ENCODE measurements around the gene SLC6A1. TPM values are rescaled to one million over a fixed set of nuclear protein-coding genes. Genes with fewer than 3 reads are reported as not detected.

The SLC6A1 gene
- total RNA-seq, 6 experiments from 2014 or later = 14.5 to 70.1 (median 37.3) TPM

DNA sequence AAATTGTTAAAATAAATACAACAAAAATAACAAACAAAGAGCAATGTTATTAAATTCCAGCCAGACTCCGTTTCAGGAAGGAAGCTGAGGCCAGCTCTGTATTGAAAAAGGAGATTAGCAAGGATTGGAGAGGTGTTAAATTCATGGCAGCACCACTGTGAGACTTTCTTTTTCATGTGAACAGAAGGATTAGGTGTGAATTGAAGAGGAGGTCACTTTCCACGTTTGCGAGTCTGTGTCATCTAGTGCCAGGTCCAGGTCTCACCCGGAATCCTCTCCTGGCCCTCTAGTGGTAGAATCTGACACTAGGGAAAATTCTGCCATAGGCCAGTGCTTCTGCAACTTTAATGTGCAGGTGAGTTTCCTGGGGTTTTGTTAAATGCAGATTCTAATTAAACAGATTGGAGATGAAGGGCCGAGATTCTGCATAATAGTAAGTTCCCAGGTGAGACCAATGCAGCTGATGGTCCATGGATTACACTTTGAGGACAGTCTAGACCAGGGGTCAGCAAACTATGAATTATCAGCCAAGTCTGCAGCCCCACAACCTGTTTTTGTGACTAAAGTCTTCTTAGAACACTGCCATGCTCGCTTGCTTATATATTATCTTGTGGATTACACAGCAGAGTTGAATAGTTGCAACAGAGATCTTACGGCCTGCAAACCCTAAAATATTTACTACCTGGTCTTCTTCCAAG is 9.2 kb upstream of the SLC6A1 start:
- Histone ChIP-seq H3K27me3 (no peaks in the 10 kb centered on the region), H3K27ac (peak overlapping the region in 2 of 3 donors; percentile 5 to 36), H3K9me3 (no peaks in the 10 kb centered on the region), H3K4me3 (peak overlapping the region in 2 of 3 donors; percentile 7 to 22), H3K4me1 (peaks cover 0 to 41% (median 17%) of the 10 kb centered on the region in 4 donors), H3K36me3 (no peaks in the 10 kb centered on the region)
- TF ChIP-seq POLR2A (IDR thresholded peaks at IDR 0.05) = no peak
- TF ChIP-seq, protein P1, sequence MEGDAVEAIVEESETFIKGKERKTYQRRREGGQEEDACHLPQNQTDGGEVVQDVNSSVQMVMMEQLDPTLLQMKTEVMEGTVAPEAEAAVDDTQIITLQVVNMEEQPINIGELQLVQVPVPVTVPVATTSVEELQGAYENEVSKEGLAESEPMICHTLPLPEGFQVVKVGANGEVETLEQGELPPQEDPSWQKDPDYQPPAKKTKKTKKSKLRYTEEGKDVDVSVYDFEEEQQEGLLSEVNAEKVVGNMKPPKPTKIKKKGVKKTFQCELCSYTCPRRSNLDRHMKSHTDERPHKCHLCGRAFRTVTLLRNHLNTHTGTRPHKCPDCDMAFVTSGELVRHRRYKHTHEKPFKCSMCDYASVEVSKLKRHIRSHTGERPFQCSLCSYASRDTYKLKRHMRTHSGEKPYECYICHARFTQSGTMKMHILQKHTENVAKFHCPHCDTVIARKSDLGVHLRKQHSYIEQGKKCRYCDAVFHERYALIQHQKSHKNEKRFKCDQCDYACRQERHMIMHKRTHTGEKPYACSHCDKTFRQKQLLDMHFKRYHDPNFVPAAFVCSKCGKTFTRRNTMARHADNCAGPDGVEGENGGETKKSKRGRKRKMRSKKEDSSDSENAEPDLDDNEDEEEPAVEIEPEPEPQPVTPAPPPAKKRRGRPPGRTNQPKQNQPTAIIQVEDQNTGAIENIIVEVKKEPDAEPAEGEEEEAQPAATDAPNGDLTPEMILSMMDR (IDR thresholded peaks at IDR 0.05) = peak; percentile 75 to 82 (median 78)
- ATAC-seq (peak; percentile 68 to 76 (median 70)), DNase-seq (peak in 1 of 3 donors; percentile 56)
- WGBS (ENCODE audit: insufficient coverage, low coverage, low lambda C conversion rate, missing lambda C conversion rate) = 5% methylated on average over 6 of the region's 7 CpGs
- intact Hi-C loops (cut with DNase I) = no loop called here

DNA sequence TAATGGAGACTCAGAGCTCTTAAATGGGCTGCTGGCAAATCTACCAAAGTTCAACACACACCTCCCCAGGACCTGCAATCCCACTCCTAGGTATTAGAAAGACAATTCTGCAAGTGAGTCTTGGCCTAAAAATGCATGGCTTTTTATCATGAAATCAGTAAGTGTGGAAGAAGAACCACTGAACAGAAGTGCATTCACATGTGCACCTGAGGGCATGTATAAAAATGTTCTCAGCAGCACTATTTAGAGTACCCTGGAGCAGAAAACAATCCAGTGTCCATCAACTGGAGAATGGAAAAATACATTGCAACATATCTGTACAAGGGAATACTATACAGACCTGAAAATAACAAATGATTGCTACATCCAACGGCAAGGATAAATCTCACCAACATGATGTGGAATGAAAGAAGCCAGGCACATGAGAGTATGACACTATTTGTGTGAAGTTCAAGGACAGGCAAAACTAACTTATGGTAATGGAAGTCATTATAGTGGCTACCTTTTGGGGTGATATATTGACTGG is 8.1 kb upstream of the SLC6A1 start:
- Histone ChIP-seq H3K36me3 (no peaks in the 10 kb centered on the region), H3K27me3 (no peaks in the 10 kb centered on the region), H3K4me3 (no peak overlapping the region), H3K9me3 (no peaks in the 10 kb centered on the region), H3K27ac (no peak overlapping the region), H3K4me1 (peaks cover 0 to 50% (median 23%) of the 10 kb centered on the region in 4 donors)
- 9% methylated on average over 1 of the region's 1 CpG for WGBS (ENCODE audit: insufficient coverage, low coverage, low lambda C conversion rate, missing lambda C conversion rate)
- ATAC-seq (no peak), DNase-seq (no peak)
- intact Hi-C loops (cut with DNase I) = no loop called here
- no peak for TF ChIP-seq POLR2A (IDR thresholded peaks at IDR 0.05)
- TF ChIP-seq, protein P1 (IDR thresholded peaks at IDR 0.05) = no peak

DNA sequence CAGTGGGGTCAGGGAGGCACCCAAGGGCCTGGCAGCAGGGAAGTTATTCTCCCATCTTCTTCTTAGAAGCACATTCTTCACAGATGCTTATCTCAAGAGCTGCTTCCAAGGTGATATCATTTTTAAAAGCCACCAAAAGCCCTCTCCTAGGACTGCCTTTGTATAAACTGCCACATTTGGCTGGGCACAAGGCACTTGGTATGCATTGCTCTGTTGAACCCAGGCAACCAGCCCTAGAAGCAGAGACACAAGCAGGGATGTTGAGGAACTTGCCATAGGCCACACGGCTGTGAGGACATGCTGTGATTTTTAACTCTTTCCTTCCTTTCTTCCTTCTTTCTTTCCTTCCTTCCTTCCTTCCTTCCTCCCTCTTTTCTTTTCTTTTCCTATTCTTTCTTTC is 7.4 kb upstream of the SLC6A1 start:
- DNase-seq (no peak), ATAC-seq (no peak)
- Histone ChIP-seq H3K27me3 (no peaks in the 10 kb centered on the region), H3K4me3 (no peak overlapping the region), H3K4me1 (peaks cover 0 to 52% (median 23%) of the 10 kb centered on the region in 4 donors), H3K36me3 (no peaks in the 10 kb centered on the region), H3K9me3 (no peaks in the 10 kb centered on the region), H3K27ac (no peak overlapping the region)
- intact Hi-C loops (cut with DNase I) = no loop called here
- WGBS (ENCODE audit: insufficient coverage, low coverage, low lambda C conversion rate, missing lambda C conversion rate) = 42% methylated on average over 1 of the region's 1 CpG
- TF ChIP-seq POLR2A (IDR thresholded peaks at IDR 0.05) = no peak
- TF ChIP-seq, protein P1 (IDR thresholded peaks at IDR 0.05) = no peak

DNA sequence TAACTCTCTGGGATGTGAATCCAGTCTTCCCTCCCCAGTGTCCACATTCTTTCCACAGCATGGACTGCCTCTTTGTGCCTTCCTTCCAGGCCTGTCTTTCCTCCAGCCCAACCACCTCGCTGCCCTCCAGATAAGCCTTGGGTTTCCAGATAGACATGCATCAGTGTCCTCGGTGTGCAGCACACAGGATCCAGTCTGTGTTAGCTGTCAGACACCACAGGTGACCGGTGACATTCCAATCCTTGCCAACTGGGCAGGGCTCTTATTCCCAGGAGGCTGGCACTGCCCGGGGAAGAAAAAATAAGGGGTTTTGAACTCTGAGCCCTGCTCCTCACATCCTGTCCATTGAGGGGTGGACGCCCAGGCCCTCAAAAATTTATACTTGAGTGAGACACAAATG is 6.0 kb upstream of the SLC6A1 start:
- WGBS (ENCODE audit: insufficient coverage, low coverage, low lambda C conversion rate, missing lambda C conversion rate) = 40% methylated on average over 3 of the region's 5 CpGs
- peak overlapping the region in 1 of 3 donors; percentile 90 for H3K27ac ChIP-seq

More for the DNA sequence above, 6.0 kb upstream of the SLC6A1 start:
- ATAC-seq = peak; percentile 42 to 76 (median 64)
- Histone ChIP-seq H3K4me1 (peaks cover 0 to 51% (median 23%) of the 10 kb centered on the region in 4 donors), H3K4me3 (no peak overlapping the region), H3K9me3 (no peaks in the 10 kb centered on the region), H3K27me3 (no peaks in the 10 kb centered on the region), H3K36me3 (no peaks in the 10 kb centered on the region)
- no peak for TF ChIP-seq POLR2A (IDR thresholded peaks at IDR 0.05)
- TF ChIP-seq, protein P1 (IDR thresholded peaks at IDR 0.05) = no peak
- DNase-seq = peak in 2 of 3 donors; percentile 73 to 76
- intact Hi-C loops (cut with DNase I) = no loop called here
